B cell (primary cell): ENCODE measurements around the gene MMRN1.

Experiments
- CTCF ChIP-seq: fragments of 200-600 bp; IDR thresholded peaks from one replicate; pipeline ENCODE4 v1.8.0; 2022; ENCODE audit warnings: antibody characterized with exemption, mild to moderate bottlenecking
- EZH2 ChIP-seq: IDR thresholded peaks from 2 replicates; pipeline ENCODE4 v1.6.1; 2012; ENCODE audit warnings: borderline replicate concordance, low read depth, mild to moderate bottlenecking, moderate library complexity, low read length; ENCODE audit not compliant: insufficient read depth, poor library complexity, severe bottlenecking

GRCh38 chr4:89954906-89955695, 60.4 kb downstream of the MMRN1 start:
- TF ChIP-seq CTCF, result no peak
- no peak for TF ChIP-seq EZH2
